Lower lobe of right lung (tissue), 2 donors: ENCODE data around the gene BTD. TPM values are rescaled to one million over a fixed set of nuclear protein-coding genes. Genes with fewer than 3 reads are reported as not detected.
"Not testable (repeated sequence)": the region's sequence is repeated elsewhere in the genome, so short reads cannot be mapped to it uniquely, and the experiment has no call there.

Experiments used
- ATAC-seq, 2 donors: fragments of 200-7000 bp; cut with Tn5 transposase; one replicate each; pipeline ENCODE4 v1.9.1; 2020 to 2022; ENCODE audit warnings: mild to moderate bottlenecking in 2 of 2, moderate library complexity in 2 of 2
- DNase-seq: peaks from one replicate; pipeline ENCODE4 v3.0.0-alpha.2; 2020
- H3K27ac ChIP-seq: fragments of 200-600 bp; one replicate; pipeline ENCODE4 v1.8.0; 2022
- H3K27me3 ChIP-seq: fragments of 200-600 bp; one replicate; pipeline ENCODE4 v1.8.0; 2022; ENCODE audit warnings: low read depth
- H3K36me3 ChIP-seq: fragments of 200-600 bp; one replicate; pipeline ENCODE4 v1.8.0; 2022; ENCODE audit warnings: mild to moderate bottlenecking
- H3K4me1 ChIP-seq: fragments of 200-600 bp; one replicate; pipeline ENCODE4 v1.8.0; 2022
- H3K4me3 ChIP-seq: fragments of 200-600 bp; one replicate; pipeline ENCODE4 v1.8.0; 2022; ENCODE audit warnings: mild to moderate bottlenecking
- H3K9me3 ChIP-seq: fragments of 200-600 bp; one replicate; pipeline ENCODE4 v1.8.0; 2022
- intact Hi-C: fragments of 100-400 bp; cut with DNase I; formaldehyde crosslinking; loops from one replicate; pipeline ENCODE4 v1.11.0; 2022
- total RNA-seq: library from RNA; stranded (reverse); fragmentation: NEBNext Ultra II Directional; extraction: Animal tissue kit (Norgen Biotek cat#: 25700); gene quantifications from one replicate; pipeline ENCODE4 v1.2.1, GENCODE V29; 2021
- TF ChIP-seq, protein P1 (sequence below): fragments of 200-600 bp; IDR thresholded peaks from one replicate; pipeline ENCODE4 v1.8.0; 2022; ENCODE audit warnings: antibody characterized with exemption, mild to moderate bottlenecking
- donor health status: DM: no; HTN: yes; CAD: no; lungs with severe emphysema.

BTD gene
- total RNA-seq, 1 donor from 2014 or later = 24.2 TPM

DNA sequence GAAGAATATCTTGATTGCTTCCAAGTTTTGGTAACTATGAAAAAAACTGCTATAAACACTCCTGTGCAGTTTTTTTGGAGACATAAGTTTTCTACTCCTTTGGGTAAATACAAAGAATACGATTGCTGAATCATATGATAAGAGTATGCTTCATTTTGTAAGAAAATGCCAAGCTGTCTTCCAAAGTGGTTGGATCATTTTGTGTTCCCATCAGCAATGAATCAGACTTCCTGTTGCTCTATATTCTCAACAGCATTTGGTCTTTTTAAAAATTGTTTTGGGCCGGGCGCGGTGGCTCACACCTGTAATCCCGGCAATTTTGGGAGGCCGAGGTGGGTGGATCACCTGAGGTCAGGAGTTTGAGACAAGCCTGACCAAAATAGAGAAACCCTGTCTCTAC lies 14.5 kb downstream of the BTD start:
- TF ChIP-seq, protein P1, sequence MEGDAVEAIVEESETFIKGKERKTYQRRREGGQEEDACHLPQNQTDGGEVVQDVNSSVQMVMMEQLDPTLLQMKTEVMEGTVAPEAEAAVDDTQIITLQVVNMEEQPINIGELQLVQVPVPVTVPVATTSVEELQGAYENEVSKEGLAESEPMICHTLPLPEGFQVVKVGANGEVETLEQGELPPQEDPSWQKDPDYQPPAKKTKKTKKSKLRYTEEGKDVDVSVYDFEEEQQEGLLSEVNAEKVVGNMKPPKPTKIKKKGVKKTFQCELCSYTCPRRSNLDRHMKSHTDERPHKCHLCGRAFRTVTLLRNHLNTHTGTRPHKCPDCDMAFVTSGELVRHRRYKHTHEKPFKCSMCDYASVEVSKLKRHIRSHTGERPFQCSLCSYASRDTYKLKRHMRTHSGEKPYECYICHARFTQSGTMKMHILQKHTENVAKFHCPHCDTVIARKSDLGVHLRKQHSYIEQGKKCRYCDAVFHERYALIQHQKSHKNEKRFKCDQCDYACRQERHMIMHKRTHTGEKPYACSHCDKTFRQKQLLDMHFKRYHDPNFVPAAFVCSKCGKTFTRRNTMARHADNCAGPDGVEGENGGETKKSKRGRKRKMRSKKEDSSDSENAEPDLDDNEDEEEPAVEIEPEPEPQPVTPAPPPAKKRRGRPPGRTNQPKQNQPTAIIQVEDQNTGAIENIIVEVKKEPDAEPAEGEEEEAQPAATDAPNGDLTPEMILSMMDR = no peak
- H3K9me3 ChIP-seq = peaks cover 19% of the 10 kb centered on the region
- H3K27me3 ChIP-seq = no peaks in the 10 kb centered on the region
- no peaks in the 10 kb centered on the region for H3K4me1 ChIP-seq
- no peak for DNase-seq
- ATAC-seq = no peak
- H3K27ac ChIP-seq = no peak overlapping the region
- intact Hi-C loops = no loop called here
- H3K36me3 ChIP-seq = no peaks in the 10 kb centered on the region
- H3K4me3 ChIP-seq = no peak overlapping the region

DNA sequence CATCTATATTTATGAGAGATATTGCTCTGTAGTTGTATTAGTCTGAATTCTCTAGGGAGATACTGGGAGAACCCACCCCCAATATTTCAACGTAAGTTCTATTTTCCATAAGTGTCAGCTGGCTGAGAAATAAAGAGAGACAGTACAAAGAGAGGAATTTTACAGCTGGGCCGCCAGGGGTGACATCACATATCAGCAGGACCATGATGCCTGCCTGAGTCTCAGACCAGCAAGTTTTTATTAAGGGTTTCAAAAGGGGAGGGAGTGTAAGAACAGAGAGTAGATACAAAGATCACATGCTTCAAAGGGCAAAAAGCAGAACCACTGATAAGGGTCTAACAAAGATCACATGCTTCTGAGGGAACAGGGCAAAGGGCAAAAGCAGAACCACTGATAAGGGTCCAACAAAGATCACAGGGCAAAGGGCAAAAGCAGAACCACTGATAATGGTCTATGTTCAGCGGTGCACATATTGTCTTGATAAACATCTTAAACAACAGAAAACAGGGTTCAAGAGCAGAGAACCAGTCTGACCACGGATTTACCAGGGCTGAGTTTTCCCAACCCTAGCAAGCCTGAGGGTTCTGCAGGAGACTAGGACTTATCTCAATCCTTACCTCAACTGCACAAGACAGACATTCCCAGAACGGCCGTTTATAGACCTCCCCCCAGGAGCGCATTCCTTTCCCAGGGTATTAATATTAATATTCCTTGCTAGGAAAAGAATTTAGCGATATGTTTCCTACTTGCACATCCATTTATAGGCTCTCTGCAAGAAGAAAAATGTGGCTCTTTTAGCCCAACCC lies 18.3 kb downstream of the BTD start:
- not testable (repeated sequence) for H3K27me3 ChIP-seq, ATAC-seq, H3K27ac ChIP-seq, DNase-seq, H3K4me3 ChIP-seq, H3K4me1 ChIP-seq, H3K36me3 ChIP-seq
- intact Hi-C loops = loop anchor here (10.0 kb wide), 1 partner anchor 185 kb away; no protein-coding TSS in a partner anchor
- H3K9me3 ChIP-seq = peaks cover 21% of the 10 kb centered on the region

DNA sequence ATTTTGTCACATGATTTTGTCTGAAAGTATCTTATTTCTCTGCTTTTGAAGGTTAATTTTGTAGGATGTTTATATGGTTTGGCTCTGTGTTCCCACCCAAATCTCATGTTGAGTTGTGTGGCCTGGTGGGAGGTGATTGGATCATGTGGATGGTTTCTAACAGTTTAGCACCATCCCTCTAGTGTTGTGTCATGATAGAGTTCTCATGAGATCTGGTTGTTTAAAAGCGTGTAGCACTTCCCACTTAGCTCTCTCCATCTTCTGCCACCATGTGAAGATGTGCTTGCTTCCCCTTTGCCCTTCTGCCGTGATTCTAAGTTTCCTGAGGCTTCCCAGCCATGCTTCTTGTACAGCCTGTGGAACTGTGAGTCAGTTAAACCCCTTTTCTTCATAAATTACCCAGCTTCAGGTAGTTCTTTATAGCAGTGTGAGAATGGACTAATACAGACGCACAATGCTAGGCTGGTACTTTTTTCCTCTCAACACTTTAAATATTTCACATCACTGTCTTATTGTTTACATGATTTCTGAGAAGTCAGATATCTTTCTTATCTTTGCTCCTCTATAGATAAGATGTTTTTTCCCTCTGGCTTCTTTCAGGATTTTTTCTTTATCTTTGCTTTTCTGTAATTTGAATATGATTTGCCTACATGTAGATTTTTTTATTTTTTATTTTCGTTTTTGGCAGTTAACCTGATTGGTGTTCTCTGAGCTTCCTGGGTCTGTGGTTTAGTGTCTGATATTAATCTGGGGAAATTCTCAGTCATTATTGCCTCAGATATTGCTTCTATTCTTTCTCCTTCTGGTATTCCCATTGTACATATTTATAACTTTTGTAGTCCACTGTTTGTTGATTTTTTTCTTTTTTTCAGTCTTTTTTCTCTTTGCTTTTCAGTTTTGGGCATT lies 22.2 kb downstream of the BTD start:
- intact Hi-C loops = loop anchor here (10.0 kb wide), 1 partner anchor 181 kb away; no protein-coding TSS in a partner anchor
- Histone ChIP-seq H3K4me1 (no peaks in the 10 kb centered on the region), H3K9me3 (peaks cover 21% of the 10 kb centered on the region), H3K36me3 (no peaks in the 10 kb centered on the region), H3K27ac (no peak overlapping the region), H3K27me3 (no peaks in the 10 kb centered on the region), H3K4me3 (no peak overlapping the region)
- DNase-seq = no peak
- TF ChIP-seq, protein P1 = no peak
- ATAC-seq = no peak

DNA sequence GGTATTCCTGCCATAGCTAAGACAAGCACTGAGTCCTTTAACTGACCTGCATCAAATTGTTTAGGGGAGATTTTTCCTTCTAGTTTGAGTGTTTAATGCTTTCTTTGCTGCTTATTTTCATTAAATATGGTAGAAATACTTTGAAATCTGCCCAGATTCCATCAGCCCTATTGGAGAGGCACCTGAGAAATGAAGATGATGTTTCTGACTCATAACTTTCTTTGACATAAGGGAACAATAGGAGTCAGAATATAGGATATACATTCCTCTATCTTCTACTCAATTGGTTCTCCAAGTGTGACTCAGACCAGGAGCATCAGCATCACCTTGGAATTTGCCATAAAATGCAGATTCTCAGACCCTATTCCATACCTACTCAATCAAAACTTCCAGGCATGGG lies 27.4 kb downstream of the BTD start:
- TF ChIP-seq, protein P1 = no peak
- ATAC-seq (no peak), DNase-seq (no peak)
- intact Hi-C loops = loop anchor here (10.0 kb wide), 1 partner anchor 176 kb away; no protein-coding TSS in a partner anchor
- Histone ChIP-seq H3K27me3 (no peaks in the 10 kb centered on the region), H3K4me3 (no peak overlapping the region), H3K27ac (no peak overlapping the region), H3K4me1 (peaks cover 16% of the 10 kb centered on the region), H3K9me3 (no peaks in the 10 kb centered on the region), H3K36me3 (no peaks in the 10 kb centered on the region)

DNA sequence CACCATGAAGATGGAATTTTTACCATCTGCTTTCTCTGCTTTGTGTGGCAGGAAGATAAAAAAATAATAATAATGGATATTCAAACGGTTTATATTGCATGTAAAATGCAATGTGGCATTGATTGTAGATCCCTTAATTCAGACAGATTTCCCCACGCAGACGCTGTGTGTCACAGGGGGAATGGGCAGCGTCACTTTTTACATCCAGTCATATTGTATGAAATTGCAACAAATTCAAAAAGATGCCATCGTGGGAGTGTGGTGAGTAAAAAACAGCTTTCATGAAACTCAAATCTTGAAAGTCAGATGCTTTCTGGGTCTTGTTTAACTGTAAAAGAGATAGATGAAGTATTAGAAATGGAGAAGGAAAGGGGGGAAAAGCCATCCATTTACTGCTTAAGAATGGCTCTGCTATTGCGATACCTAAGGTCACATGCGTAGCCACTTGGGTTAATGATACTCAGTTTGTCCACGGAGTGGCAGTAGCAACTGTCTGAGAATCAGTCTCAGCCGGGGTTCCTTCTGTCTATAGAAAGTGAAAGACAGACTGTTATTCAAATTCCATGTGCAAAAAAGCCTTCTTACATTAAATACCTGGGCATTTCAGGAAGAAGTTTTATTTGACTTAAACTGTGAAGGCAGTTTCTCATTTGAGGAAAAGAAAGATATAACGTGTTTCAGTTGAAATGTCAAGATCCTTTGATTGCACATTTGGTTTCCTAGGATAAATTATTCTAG lies 28.5 kb downstream of the BTD start:
- Histone ChIP-seq H3K4me1 (peaks cover 23% of the 10 kb centered on the region), H3K9me3 (no peaks in the 10 kb centered on the region), H3K27me3 (no peaks in the 10 kb centered on the region), H3K36me3 (no peaks in the 10 kb centered on the region), H3K27ac (no peak overlapping the region), H3K4me3 (peak overlapping the region; percentile 32)
- DNase-seq (no peak), ATAC-seq (peak; percentile 94 to 96)
- TF ChIP-seq, protein P1 = peak; percentile 74
- intact Hi-C loops = loop anchor here (10.0 kb wide), 1 partner anchor 175 kb away; no protein-coding TSS in a partner anchor
